ENCODE results near the gene GPX5.
"Not testable (repeated sequence)": the region's sequence is repeated elsewhere in the genome, so short reads cannot be mapped to it uniquely, and the experiment has no call there.

The GPX5 gene

GRCh38 chr6:28501259-28501658 lies 24.4 kb upstream of the GPX5 start:
- POLR2A ChIA-PET: no interaction called here
- H3K36me3 ChIP-seq (ENCODE audit: control insufficient read depth in 2 of 2, insufficient read depth in 1 of 2, low read length in 2 of 2): no peaks in the 10 kb centered on the region
- H3K27ac ChIP-seq (ENCODE audit: extremely low read depth, low read depth, low read length): no peak overlapping the region
- no peak overlapping the region for H3K4me3 ChIP-seq (ENCODE audit: low read depth, low read length)
- no peaks in the 10 kb centered on the region for H3K9me3 ChIP-seq (ENCODE audit: control insufficient read depth, insufficient read depth, low read depth, low read length)
- H3K4me1 ChIP-seq (ENCODE audit: control insufficient read depth, insufficient read depth, low read length): no peaks in the 10 kb centered on the region
- TF ChIP-seq, protein P1, sequence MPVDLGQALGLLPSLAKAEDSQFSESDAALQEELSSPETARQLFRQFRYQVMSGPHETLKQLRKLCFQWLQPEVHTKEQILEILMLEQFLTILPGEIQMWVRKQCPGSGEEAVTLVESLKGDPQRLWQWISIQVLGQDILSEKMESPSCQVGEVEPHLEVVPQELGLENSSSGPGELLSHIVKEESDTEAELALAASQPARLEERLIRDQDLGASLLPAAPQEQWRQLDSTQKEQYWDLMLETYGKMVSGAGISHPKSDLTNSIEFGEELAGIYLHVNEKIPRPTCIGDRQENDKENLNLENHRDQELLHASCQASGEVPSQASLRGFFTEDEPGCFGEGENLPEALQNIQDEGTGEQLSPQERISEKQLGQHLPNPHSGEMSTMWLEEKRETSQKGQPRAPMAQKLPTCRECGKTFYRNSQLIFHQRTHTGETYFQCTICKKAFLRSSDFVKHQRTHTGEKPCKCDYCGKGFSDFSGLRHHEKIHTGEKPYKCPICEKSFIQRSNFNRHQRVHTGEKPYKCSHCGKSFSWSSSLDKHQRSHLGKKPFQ (tag by site-specific recombination; IDR thresholded peaks at IDR 0.05): no peak
- TF ChIP-seq ZNF433 (tag by site-specific recombination; IDR thresholded peaks at IDR 0.05; ENCODE audit: low read depth) (no peak), ZNF292 (tag by site-specific recombination; IDR thresholded peaks at IDR 0.05; ENCODE audit: borderline replicate concordance, low read depth) (no peak), ZBTB17 (tag by site-specific recombination; IDR thresholded peaks at IDR 0.05) (no peak)
- CTCF ChIA-PET: interaction anchor here (0.7 kb wide), 2 partner anchors 213 to 236 kb away, joined by 3 read pairs; no protein-coding TSS in a partner anchor

- H3K4me3 ChIP-seq (ENCODE audit: low read depth, low read length); POLR2A ChIA-PET; H3K36me3 ChIP-seq (ENCODE audit: control insufficient read depth in 2 of 2, insufficient read depth in 1 of 2, low read length in 2 of 2); H3K27ac ChIP-seq (ENCODE audit: extremely low read depth, low read depth, low read length); H3K4me1 ChIP-seq (ENCODE audit: control insufficient read depth, insufficient read depth, low read length); H3K9me3 ChIP-seq (ENCODE audit: control insufficient read depth, insufficient read depth, low read depth, low read length): not testable (repeated sequence)
- CTCF ChIA-PET: interaction anchor here (0.7 kb wide), 1 partner anchor 237 kb away, joined by 3 read pairs; no protein-coding TSS in a partner anchor
These were observed 23.5 kb upstream of the GPX5 start for GRCh38 chr6:28502136-28502535.

DNA sequence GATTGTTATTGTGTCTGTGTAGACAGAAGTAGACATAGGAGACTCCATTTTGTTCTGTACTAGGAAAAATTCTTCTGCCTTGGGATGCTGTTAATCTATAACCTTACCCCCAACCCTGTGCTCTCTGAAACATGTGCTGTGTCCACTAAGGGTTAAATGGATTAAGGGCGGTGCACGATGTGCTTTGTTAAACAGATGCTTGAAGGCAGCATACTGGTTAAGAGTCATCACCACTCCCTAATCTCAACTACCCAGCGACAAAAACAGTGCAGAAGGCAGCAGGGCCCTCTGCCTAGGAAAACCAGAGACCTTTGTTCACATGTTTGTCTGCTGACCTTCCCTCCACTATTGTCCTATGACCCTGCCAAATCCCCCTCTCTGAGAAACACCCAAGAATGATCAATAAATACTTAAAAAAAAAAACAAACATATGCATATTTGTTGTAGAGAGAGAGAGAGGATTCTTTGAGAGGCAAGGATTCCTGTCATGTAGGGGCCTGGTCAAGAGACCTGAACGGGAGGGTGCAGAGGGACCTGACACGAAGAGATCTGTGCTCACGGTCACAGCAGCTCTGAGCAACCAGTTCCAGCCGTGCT lies 22.9 kb upstream of the GPX5 start:
- H3K4me3 ChIP-seq (ENCODE audit: low read depth, low read length); H3K27ac ChIP-seq (ENCODE audit: extremely low read depth, low read depth, low read length); H3K4me1 ChIP-seq (ENCODE audit: control insufficient read depth, insufficient read depth, low read length); H3K9me3 ChIP-seq (ENCODE audit: control insufficient read depth, insufficient read depth, low read depth, low read length); POLR2A ChIA-PET; H3K36me3 ChIP-seq (ENCODE audit: control insufficient read depth in 2 of 2, insufficient read depth in 1 of 2, low read length in 2 of 2): not testable (repeated sequence)
- CTCF ChIA-PET: interaction anchor here (0.6 kb wide), 1 partner anchor 288 kb away, joined by 3 read pairs; no protein-coding TSS in a partner anchor

GRCh38 chr6:28505733-28506132 lies 19.9 kb upstream of the GPX5 start:
- Histone ChIP-seq H3K4me3 (ENCODE audit: low read depth, low read length) (no peak overlapping the region), H3K27ac (ENCODE audit: extremely low read depth, low read depth, low read length) (no peak overlapping the region), H3K9me3 (ENCODE audit: control insufficient read depth, insufficient read depth, low read depth, low read length) (no peaks in the 10 kb centered on the region), H3K36me3 (ENCODE audit: control insufficient read depth in 2 of 2, insufficient read depth in 1 of 2, low read length in 2 of 2) (no peaks in the 10 kb centered on the region), H3K4me1 (ENCODE audit: control insufficient read depth, insufficient read depth, low read length) (no peaks in the 10 kb centered on the region)
- POLR2A ChIA-PET: no interaction called here
- CTCF ChIA-PET: interaction anchor here (0.5 to 1.1 kb wide), 3 partner anchors 19 to 225 kb away, joined by 3 to 4 read pairs (median 3); no protein-coding TSS in a partner anchor
- TF ChIP-seq PBX3 (CRISPR knock-in tag; IDR thresholded peaks at IDR 0.05) (no peak), ZIC2 (tag by site-specific recombination; IDR thresholded peaks at IDR 0.05) (no peak), ZNF302 (tag by site-specific recombination; IDR thresholded peaks at IDR 0.05; ENCODE audit: low read depth) (no peak), ZNF221 (tag by site-specific recombination; IDR thresholded peaks at IDR 0.05; ENCODE audit: borderline replicate concordance) (no peak), ZNF623 (tag by site-specific recombination; IDR thresholded peaks at IDR 0.05) (no peak), TSHZ1 (tag by site-specific recombination; IDR thresholded peaks at IDR 0.05; ENCODE audit: borderline replicate concordance) (no peak), ZBTB1 (tag by site-specific recombination; IDR thresholded peaks at IDR 0.05) (no peak), ZNF175 (tag by site-specific recombination; IDR thresholded peaks at IDR 0.05) (no peak), ZBTB49 (tag by site-specific recombination; IDR thresholded peaks at IDR 0.05; ENCODE audit: low read depth) (no peak), ZNF10 (tag by site-specific recombination; IDR thresholded peaks at IDR 0.05) (no peak), KLF7 (tag by site-specific recombination; IDR thresholded peaks at IDR 0.05; ENCODE audit: borderline replicate concordance) (no peak), SCRT1 (tag by site-specific recombination; IDR thresholded peaks at IDR 0.05; ENCODE audit: borderline replicate concordance) (no peak)
- TF ChIP-seq, protein P2, sequence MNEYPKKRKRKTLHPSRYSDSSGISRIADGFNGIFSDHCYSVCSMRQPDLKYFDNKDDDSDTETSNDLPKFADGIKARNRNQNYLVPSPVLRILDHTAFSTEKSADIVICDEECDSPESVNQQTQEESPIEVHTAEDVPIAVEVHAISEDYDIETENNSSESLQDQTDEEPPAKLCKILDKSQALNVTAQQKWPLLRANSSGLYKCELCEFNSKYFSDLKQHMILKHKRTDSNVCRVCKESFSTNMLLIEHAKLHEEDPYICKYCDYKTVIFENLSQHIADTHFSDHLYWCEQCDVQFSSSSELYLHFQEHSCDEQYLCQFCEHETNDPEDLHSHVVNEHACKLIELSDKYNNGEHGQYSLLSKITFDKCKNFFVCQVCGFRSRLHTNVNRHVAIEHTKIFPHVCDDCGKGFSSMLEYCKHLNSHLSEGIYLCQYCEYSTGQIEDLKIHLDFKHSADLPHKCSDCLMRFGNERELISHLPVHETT (tag by site-specific recombination; IDR thresholded peaks at IDR 0.05): no peak

Measured in HEK293 (cell line).